HUES48 (cell line): ENCODE data around the gene POLR2L.
A peak's percentile ranks its signal among the peaks of the same experiment; 100 is the strongest.

Experiments
- H3K27ac ChIP-seq: one replicate; pipeline ENCODE4 v1.7.0; 2013; ENCODE audit warnings: low read depth, low read length, inconsistent platforms
- H3K27me3 ChIP-seq: 2 replicates; pipeline ENCODE4 v1.6.1; 2013; ENCODE audit warnings: mild to moderate bottlenecking, low read length; ENCODE audit not compliant: control insufficient read depth, insufficient read depth
- H3K36me3 ChIP-seq: 2 replicates; pipeline ENCODE4 v1.6.1; 2013; ENCODE audit warnings: low read length; ENCODE audit not compliant: control insufficient read depth, insufficient read depth
- H3K4me1 ChIP-seq: 2 replicates; pipeline ENCODE4 v1.6.1; 2013; ENCODE audit warnings: mild to moderate bottlenecking, low read length; ENCODE audit not compliant: control insufficient read depth, insufficient read depth
- H3K4me3 ChIP-seq: 2 replicates; pipeline ENCODE4 v1.5.1; 2013; ENCODE audit warnings: mild to moderate bottlenecking, low read depth, low read length
- H3K9ac ChIP-seq: 2 replicates; pipeline ENCODE4 v1.6.1; 2013; ENCODE audit warnings: mild to moderate bottlenecking, low read depth, low read length, moderate library complexity
- H3K9me3 ChIP-seq: 2 replicates; pipeline ENCODE4 v1.6.1; 2013; ENCODE audit warnings: low read length; ENCODE audit not compliant: control insufficient read depth, insufficient read depth

Gene POLR2L

GRCh38 chr11:843818-844692 is 1.7 kb upstream of the POLR2L start:
- Histone ChIP-seq H3K9ac (no peak overlapping the region), H3K9me3 (no peaks in the 10 kb centered on the region), H3K36me3 (peaks cover 20% of the 10 kb centered on the region), H3K4me3 (peak overlapping the region; percentile 98), H3K27ac (peak overlapping the region; percentile 98), H3K27me3 (no peaks in the 10 kb centered on the region), H3K4me1 (peaks cover 29% of the 10 kb centered on the region)

GRCh38 chr11:843086-843734 is 881 bp upstream of the POLR2L start:
- Histone ChIP-seq H3K27me3 (no peaks in the 10 kb centered on the region), H3K4me1 (peaks cover 24% of the 10 kb centered on the region), H3K36me3 (peaks cover 28% of the 10 kb centered on the region), H3K9ac (0 out of 2 replicates have a peak overlapping the region, but pooled peaks have one; percentile 24), H3K4me3 (peak overlapping the region; percentile 98), H3K9me3 (no peaks in the 10 kb centered on the region), H3K27ac (peak overlapping the region; percentile 98)

DNA sequence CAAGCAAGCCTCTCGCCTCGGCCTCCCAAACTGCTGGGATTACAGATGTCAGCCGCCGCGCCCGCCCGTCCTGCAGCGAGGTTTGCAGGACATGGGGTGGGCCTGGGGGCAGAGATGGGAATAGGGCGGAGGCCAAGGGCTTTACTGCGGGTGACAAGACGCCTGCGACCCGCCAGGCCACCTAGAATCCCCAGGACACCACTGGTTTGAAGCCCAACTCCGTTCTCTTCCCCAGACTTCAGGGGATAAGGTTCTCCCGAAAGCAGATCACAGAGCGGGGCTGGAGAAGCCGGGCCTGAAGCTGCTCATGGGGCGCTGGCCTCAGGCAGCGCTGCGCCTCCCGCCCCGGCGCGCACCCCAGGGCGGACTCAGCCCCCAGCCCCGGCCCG is 354 bp downstream of the POLR2L start:
- peaks cover 24% of the 10 kb centered on the region for H3K4me1 ChIP-seq
- peak overlapping the region; percentile 96 for H3K27ac ChIP-seq
- H3K27me3 ChIP-seq, result no peaks in the 10 kb centered on the region

DNA sequence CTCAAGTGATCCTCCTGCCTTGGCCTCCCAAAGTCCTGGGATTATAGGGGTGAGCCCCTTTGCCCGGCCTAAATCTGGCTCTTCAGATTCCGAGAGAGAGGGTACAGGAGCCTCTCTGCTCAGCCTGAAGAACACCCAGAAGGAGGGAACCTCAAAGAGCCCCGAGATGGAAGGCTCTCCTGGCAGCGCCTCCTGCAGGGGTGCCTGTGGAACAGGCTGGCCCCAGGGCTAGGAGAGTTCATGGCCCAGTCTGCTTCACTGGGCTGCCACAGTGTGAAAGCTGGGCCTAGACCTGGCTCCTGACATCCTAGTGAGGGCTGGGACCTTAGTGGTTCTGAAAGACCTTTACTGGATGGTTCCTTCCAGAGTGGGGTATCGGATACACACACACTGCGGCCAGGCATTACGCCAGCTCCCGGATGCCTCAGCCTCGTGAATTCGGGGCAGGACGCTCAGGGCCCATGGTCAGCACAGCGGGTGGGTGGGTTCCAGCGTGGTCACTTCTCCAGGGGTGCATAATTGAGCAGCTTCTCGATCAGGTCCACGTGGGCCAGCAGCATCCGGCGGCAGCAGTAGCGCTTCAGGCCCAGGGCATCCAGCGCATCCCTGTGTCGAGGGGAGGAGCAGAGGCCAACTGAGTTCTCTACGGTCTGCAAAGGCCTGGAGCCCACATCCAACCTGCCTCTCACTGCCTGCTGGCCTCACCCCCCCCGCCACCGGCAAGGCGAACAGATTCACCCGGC is 2.3 kb downstream of the POLR2L start:
- H3K27me3 ChIP-seq, result no peaks in the 10 kb centered on the region
- no peak overlapping the region for H3K9ac ChIP-seq
- H3K27ac ChIP-seq, result no peak overlapping the region
- H3K36me3 ChIP-seq, result peaks cover 47% of the 10 kb centered on the region
- H3K4me3 ChIP-seq, result no peak overlapping the region
- no peaks in the 10 kb centered on the region for H3K9me3 ChIP-seq
- peaks cover 9% of the 10 kb centered on the region for H3K4me1 ChIP-seq

More for the DNA sequence above, 354 bp downstream of the POLR2L start:
- H3K9me3 ChIP-seq, result no peaks in the 10 kb centered on the region
- peak overlapping the region; percentile 100 for H3K9ac ChIP-seq
- H3K4me3 ChIP-seq, result peak overlapping the region; percentile 98
- peaks cover 39% of the 10 kb centered on the region for H3K36me3 ChIP-seq

- H3K27ac ChIP-seq, result no peak overlapping the region
- H3K4me3 ChIP-seq, result no peak overlapping the region
- peaks cover 6% of the 10 kb centered on the region for H3K4me1 ChIP-seq
Measured at GRCh38 chr11:839280-839623, 3.1 kb downstream of the POLR2L start.

GRCh38 chr11:838441-839279 is 3.7 kb downstream of the POLR2L start:
- Histone ChIP-seq H3K4me1 (peaks cover 9% of the 10 kb centered on the region), H3K36me3 (peaks cover 47% of the 10 kb centered on the region), H3K4me3 (no peak overlapping the region), H3K9me3 (no peaks in the 10 kb centered on the region), H3K27me3 (no peaks in the 10 kb centered on the region; the same call in 1 of the 2 replicates), H3K9ac (no peak overlapping the region), H3K27ac (peak overlapping the region; percentile 12)

More at GRCh38 chr11:839280-839623, 3.1 kb downstream of the POLR2L start:
- Histone ChIP-seq H3K27me3 (no peaks in the 10 kb centered on the region), H3K36me3 (peaks cover 47% of the 10 kb centered on the region), H3K9me3 (no peaks in the 10 kb centered on the region), H3K9ac (no peak overlapping the region)

- Histone ChIP-seq H3K9me3 (no peaks in the 10 kb centered on the region), H3K27me3 (no peaks in the 10 kb centered on the region; the same call in 1 of the 2 replicates), H3K36me3 (peaks cover 47% of the 10 kb centered on the region), H3K9ac (no peak overlapping the region), H3K4me1 (peaks cover 12% of the 10 kb centered on the region), H3K27ac (no peak overlapping the region), H3K4me3 (no peak overlapping the region)
Measured at GRCh38 chr11:837990-838307, 4.4 kb downstream of the POLR2L start.

- Histone ChIP-seq H3K36me3 (peaks cover 47% of the 10 kb centered on the region), H3K4me3 (no peak overlapping the region), H3K27ac (no peak overlapping the region), H3K9ac (no peak overlapping the region), H3K4me1 (peaks cover 12% of the 10 kb centered on the region), H3K9me3 (no peaks in the 10 kb centered on the region), H3K27me3 (peaks cover 1% of the 10 kb centered on the region)
Measured at GRCh38 chr11:837189-837989, 4.9 kb downstream of the POLR2L start.

DNA sequence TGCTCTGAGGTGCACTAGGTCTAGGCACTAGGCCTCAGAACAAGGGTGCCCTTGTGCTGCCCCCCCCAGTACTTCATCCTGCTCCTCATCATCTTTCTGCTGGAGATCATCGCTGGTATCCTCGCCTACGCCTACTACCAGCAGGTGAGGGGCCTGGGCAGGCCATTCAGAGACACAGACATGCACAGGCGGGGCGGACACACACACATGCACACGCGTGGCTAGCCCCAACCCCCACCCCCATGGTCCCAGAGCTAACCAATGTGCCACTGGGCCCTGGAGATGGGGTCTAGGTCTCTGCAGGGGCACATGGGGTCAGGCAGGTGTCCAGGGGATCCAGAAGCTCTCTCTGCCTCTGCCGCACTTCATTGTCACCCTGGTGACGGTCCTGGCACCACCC is 5.6 kb downstream of the POLR2L start:
- H3K27me3 ChIP-seq, result peaks cover 8% of the 10 kb centered on the region
- H3K36me3 ChIP-seq, result peaks cover 47% of the 10 kb centered on the region
- peaks cover 19% of the 10 kb centered on the region for H3K4me1 ChIP-seq
- H3K9me3 ChIP-seq, result no peaks in the 10 kb centered on the region
- no peak overlapping the region for H3K27ac ChIP-seq
- no peak overlapping the region for H3K4me3 ChIP-seq
- H3K9ac ChIP-seq, result no peak overlapping the region

GRCh38 chr11:836274-836673 is 6.1 kb downstream of the POLR2L start:
- H3K27ac ChIP-seq, result no peak overlapping the region
- peaks cover 47% of the 10 kb centered on the region for H3K36me3 ChIP-seq
- no peak overlapping the region for H3K4me3 ChIP-seq
- peaks cover 12% of the 10 kb centered on the region for H3K27me3 ChIP-seq
- peaks cover 21% of the 10 kb centered on the region for H3K4me1 ChIP-seq
- no peaks in the 10 kb centered on the region for H3K9me3 ChIP-seq
- no peak overlapping the region for H3K9ac ChIP-seq
